GM23248 (cell line): Measurements from ENCODE around the gene LRRC45. TPM values are rescaled to one million over a fixed set of nuclear protein-coding genes. Genes with fewer than 3 reads are reported as not detected.

Source experiments
- DNase-seq: peaks from one replicate; pipeline ENCODE4 v3.0.0-alpha.2; 2015
- H2AFZ ChIP-seq: fragments of 200-600 bp; sonication (generic); 2 replicates; pipeline ENCODE4 v1.6.1; 2016; ENCODE audit warnings: antibody characterized with exemption
- H3F3A ChIP-seq: fragments of 200-600 bp; sonication (generic); 2 replicates; pipeline ENCODE4 v1.6.1; 2016; ENCODE audit warnings: mild to moderate bottlenecking, antibody characterized with exemption, mixed run types; ENCODE audit not compliant: insufficient read depth
- H3K27ac ChIP-seq: fragments of 200-600 bp; sonication (generic); 2 replicates; pipeline ENCODE4 v1.5.1; 2016; ENCODE audit warnings: mild to moderate bottlenecking
- H3K27me3 ChIP-seq: fragments of 200-600 bp; sonication (generic); replicated peaks from 2 replicates; pipeline ENCODE4 v1.6.1; 2016; ENCODE audit warnings: mild to moderate bottlenecking; ENCODE audit not compliant: insufficient read depth
- H3K36me3 ChIP-seq: fragments of 200-600 bp; sonication (generic); 2 replicates; pipeline ENCODE4 v1.6.1; 2016; ENCODE audit warnings: low read depth, mild to moderate bottlenecking
- H3K4me1 ChIP-seq: fragments of 200-600 bp; sonication (generic); 2 replicates; pipeline ENCODE4 v1.6.1; 2016; ENCODE audit warnings: mild to moderate bottlenecking; ENCODE audit not compliant: insufficient read depth
- H3K4me2 ChIP-seq: fragments of 200-600 bp; sonication (generic); one replicate; pipeline ENCODE4 v1.6.1; 2016; ENCODE audit warnings: mild to moderate bottlenecking; ENCODE audit not compliant: unreplicated experiment
- H3K4me3 ChIP-seq: fragments of 200-600 bp; sonication (generic); 2 replicates; pipeline ENCODE4 v1.5.1; 2016; ENCODE audit warnings: mild to moderate bottlenecking
- H3K79me2 ChIP-seq: fragments of 200-600 bp; sonication (generic); 2 replicates; pipeline ENCODE4 v1.6.1; 2016; ENCODE audit warnings: mild to moderate bottlenecking; ENCODE audit not compliant: insufficient read depth
- H3K9ac ChIP-seq: fragments of 200-600 bp; sonication (generic); 2 replicates; pipeline ENCODE4 v1.6.1; 2016; ENCODE audit warnings: mild to moderate bottlenecking
- H3K9me2 ChIP-seq: fragments of 200-600 bp; sonication (generic); 2 replicates; pipeline ENCODE4 v1.6.1; 2016; ENCODE audit warnings: mixed run types, mild to moderate bottlenecking, moderate library complexity; ENCODE audit not compliant: insufficient read depth
- H3K9me3 ChIP-seq: fragments of 200-600 bp; sonication (generic); one replicate; pipeline ENCODE4 v1.6.1; 2017; ENCODE audit warnings: low read depth
- H4K20me1 ChIP-seq: fragments of 200-600 bp; sonication (generic); 2 replicates; pipeline ENCODE4 v1.6.0; 2016; ENCODE audit not compliant: insufficient read depth
- EZH2 ChIP-seq: fragments of 200-600 bp; sonication (generic); IDR thresholded peaks from 2 replicates; pipeline ENCODE4 v1.6.1; 2018; ENCODE audit warnings: antibody characterized with exemption, mild to moderate bottlenecking; ENCODE audit not compliant: insufficient read depth, poor library complexity, severe bottlenecking
- EZH2phosphoT487 ChIP-seq: fragments of 200-600 bp; sonication (generic); IDR thresholded peaks from 2 replicates; pipeline ENCODE4 v1.6.1; 2018; ENCODE audit warnings: antibody characterized with exemption, moderate library complexity, mild to moderate bottlenecking, low read depth; ENCODE audit not compliant: insufficient read depth
- WGBS, 2 experiments: methylation state at CpG; one replicate each; pipeline ENCODE4 v1.1.6; 2015 to 2017; ENCODE audit warnings: low lambda C conversion rate in 2 of 2, low coverage in 1 of 2; ENCODE audit errors: missing lambda C conversion rate in 2 of 2; 5-methylcytosine and 5-hydroxymethylcytosine counted together
- in situ Hi-C: fragments of 300-500 bp; cut with MboI; formaldehyde crosslinking; loops from 2 replicates; pipeline ENCODE4 v1.15.0; 2020
- polyA plus RNA-seq: library from polyadenylated mRNA; unstranded; fragments of >200 nt; fragmentation: Nextera tagmentation; extraction: Ambion mirVana; gene quantifications from 2 replicates; pipeline ENCODE4 v1.2.1, GENCODE V29; 2016
- total RNA-seq: library from RNA; depleted of rRNA; stranded (reverse); fragments of >200 nt; shearing (Covaris generic); gene quantifications from 2 replicates; pipeline ENCODE4 v1.2.3, GENCODE V29; 2014

The LRRC45 gene
- total and polyA plus RNA-seq, 2 experiments from 2014 or later, result 4.5 to 14.8 TPM

- Histone ChIP-seq H3K79me2 (peaks cover 33% of the 10 kb centered on the region), H3K9me2 (no peaks in the 10 kb centered on the region), H2AFZ (peak overlapping the region; percentile 51), H3K4me2 (peak overlapping the region; percentile 65), H3K9ac (peak overlapping the region; percentile 86), H4K20me1 (no peaks in the 10 kb centered on the region), H3K4me1 (peaks cover 6% of the 10 kb centered on the region), H3K9me3 (no peaks in the 10 kb centered on the region), H3K27ac (no peak overlapping the region), H3K36me3 (no peaks in the 10 kb centered on the region), H3K27me3 (no peaks in the 10 kb centered on the region), H3K4me3 (peak overlapping the region; percentile 98), H3F3A (no peaks in the 10 kb centered on the region)
- DNase-seq, result peak; percentile 56
- WGBS, 2 experiments, result 16 to 28% methylated on average over 35 to 58 of the region's 79 CpGs
- in situ Hi-C loops, result no loop called here
- TF ChIP-seq EZH2phosphoT487 (no peak), EZH2 (no peak)
These were observed 27.9 kb downstream of the LRRC45 start for GRCh38 chr17:82050761-82051641.

- Histone ChIP-seq H3K27me3 (no peaks in the 10 kb centered on the region), H2AFZ (peak within 1 kb of the TSS; percentile 51), H3K9me2 (no peaks in the 10 kb centered on the region), H4K20me1 (no peaks in the 10 kb centered on the region), H3F3A (no peaks in the 10 kb centered on the region), H3K27ac (peak within 1 kb of the TSS; percentile 26; the same call in 1 of the 2 replicates), H3K79me2 (peaks cover 33% of the 10 kb centered on the region), H3K4me2 (peak within 1 kb of the TSS; percentile 98), H3K9me3 (no peaks in the 10 kb centered on the region), H3K4me1 (peaks cover 6% of the 10 kb centered on the region), H3K4me3 (peak within 1 kb of the TSS; percentile 98), H3K36me3 (no peaks in the 10 kb centered on the region), H3K9ac (peak within 1 kb of the TSS; percentile 86)
- WGBS, 2 experiments, result 1 to 3% methylated on average over 22 to 80 of the region's 94 CpGs
- TF ChIP-seq EZH2phosphoT487 (no peak), EZH2 (no peak)
- in situ Hi-C loops, result no loop called here
- peak; percentile 85 for DNase-seq
These were observed 28.9 kb downstream of the LRRC45 start, which contains the start of the genes GPS1 and RFNG for GRCh38 chr17:82051776-82052637. Gene GPS1 (plus strand): TSS chr17:82051898. CDS start chr17:82051932, 34 bp downstream. Gene RFNG (minus strand): TSS chr17:82051811. CDS start chr17:82051766, 45 bp downstream.

- H3F3A ChIP-seq, result no peaks in the 10 kb centered on the region
- 17 to 27% methylated on average over 10 to 19 of the region's 19 CpGs for WGBS, 2 experiments
These were observed 29.5 kb downstream of the LRRC45 start for GRCh38 chr17:82052638-82053059.

GRCh38 chr17:82053130-82053529 is 30.0 kb downstream of the LRRC45 start:
- peak overlapping the region; percentile 86 for H3K9ac ChIP-seq
- in situ Hi-C loops, result no loop called here
- WGBS, 2 experiments, result 76 to 82% methylated on average over 17 to 19 of the region's 19 CpGs

More at GRCh38 chr17:82052638-82053059, 29.5 kb downstream of the LRRC45 start:
- 0 out of 2 replicates have a peak overlapping the region, but pooled peaks have one; percentile 26 for H3K27ac ChIP-seq
- peaks cover 33% of the 10 kb centered on the region for H3K79me2 ChIP-seq
- peak overlapping the region; percentile 86 for H3K9ac ChIP-seq
- H3K9me2 ChIP-seq, result no peaks in the 10 kb centered on the region
- H3K36me3 ChIP-seq, result no peaks in the 10 kb centered on the region
- TF ChIP-seq EZH2 (no peak), EZH2phosphoT487 (no peak)
- in situ Hi-C loops, result no loop called here
- no peaks in the 10 kb centered on the region for H4K20me1 ChIP-seq
- H3K4me1 ChIP-seq, result peaks cover 6% of the 10 kb centered on the region
- DNase-seq, result peak; percentile 55
- peak overlapping the region; percentile 98 for H3K4me3 ChIP-seq
- peak overlapping the region; percentile 98 for H3K4me2 ChIP-seq
- H2AFZ ChIP-seq, result no peak overlapping the region
- no peaks in the 10 kb centered on the region for H3K9me3 ChIP-seq
- H3K27me3 ChIP-seq, result no peaks in the 10 kb centered on the region

More at GRCh38 chr17:82053130-82053529, 30.0 kb downstream of the LRRC45 start:
- Histone ChIP-seq H3K27me3 (no peaks in the 10 kb centered on the region), H3F3A (no peaks in the 10 kb centered on the region), H3K4me1 (peaks cover 6% of the 10 kb centered on the region), H3K9me2 (no peaks in the 10 kb centered on the region), H2AFZ (no peak overlapping the region), H4K20me1 (no peaks in the 10 kb centered on the region), H3K9me3 (no peaks in the 10 kb centered on the region), H3K36me3 (no peaks in the 10 kb centered on the region), H3K79me2 (peaks cover 33% of the 10 kb centered on the region), H3K4me3 (peak overlapping the region; percentile 98), H3K27ac (no peak overlapping the region), H3K4me2 (peak overlapping the region; percentile 98)
- no peak for DNase-seq
- TF ChIP-seq EZH2phosphoT487, result no peak
- TF ChIP-seq EZH2, result no peak
